ENCODE measurements around the gene SLC19A1. TPM values are rescaled to one million over a fixed set of nuclear protein-coding genes. Genes with fewer than 3 reads are reported as not detected.

Gene SLC19A1
- polyA plus RNA-seq, 1 experiment = 8.1 TPM

DNA sequence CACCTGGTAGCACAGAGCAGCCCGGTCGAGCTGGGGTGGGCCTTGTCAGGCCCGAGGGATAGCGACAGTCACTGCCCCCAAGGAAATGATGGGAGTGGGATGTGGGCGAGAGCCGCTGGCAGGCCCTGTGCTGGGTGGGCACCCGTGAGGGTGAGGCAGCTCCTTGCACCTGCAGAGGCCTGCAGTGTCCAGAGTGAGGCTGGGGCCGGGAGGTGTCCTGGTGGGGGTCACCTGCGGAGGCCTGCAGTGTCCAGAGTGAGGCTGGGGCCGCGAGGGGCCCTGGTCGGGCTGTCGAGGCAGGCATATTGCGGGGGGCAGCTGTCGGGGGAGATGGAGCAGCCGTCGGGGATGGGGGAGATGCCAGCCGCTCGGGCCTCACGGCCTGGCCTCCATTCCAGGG is 49.5 kb downstream of the SLC19A1 start:
- peaks cover 26% of the 10 kb centered on the region for H3K36me3 ChIP-seq (ENCODE audit: control insufficient read depth, insufficient read depth, low read length)
- no peaks in the 10 kb centered on the region for H3K27me3 ChIP-seq (ENCODE audit: control insufficient read depth, insufficient read depth, low read length)
- DNase-seq (ENCODE audit: low read depth) = no peak
- POLR2A ChIA-PET = no interaction called here
- CTCF ChIA-PET = interaction anchor here (0.8 to 1.5 kb wide), 2 partner anchors 15 to 21 kb away, joined by 3 to 7 read pairs; no protein-coding TSS in a partner anchor
- H3K4me3 ChIP-seq (ENCODE audit: low read depth, low read length) = no peak overlapping the region
- TF ChIP-seq, protein P1, sequence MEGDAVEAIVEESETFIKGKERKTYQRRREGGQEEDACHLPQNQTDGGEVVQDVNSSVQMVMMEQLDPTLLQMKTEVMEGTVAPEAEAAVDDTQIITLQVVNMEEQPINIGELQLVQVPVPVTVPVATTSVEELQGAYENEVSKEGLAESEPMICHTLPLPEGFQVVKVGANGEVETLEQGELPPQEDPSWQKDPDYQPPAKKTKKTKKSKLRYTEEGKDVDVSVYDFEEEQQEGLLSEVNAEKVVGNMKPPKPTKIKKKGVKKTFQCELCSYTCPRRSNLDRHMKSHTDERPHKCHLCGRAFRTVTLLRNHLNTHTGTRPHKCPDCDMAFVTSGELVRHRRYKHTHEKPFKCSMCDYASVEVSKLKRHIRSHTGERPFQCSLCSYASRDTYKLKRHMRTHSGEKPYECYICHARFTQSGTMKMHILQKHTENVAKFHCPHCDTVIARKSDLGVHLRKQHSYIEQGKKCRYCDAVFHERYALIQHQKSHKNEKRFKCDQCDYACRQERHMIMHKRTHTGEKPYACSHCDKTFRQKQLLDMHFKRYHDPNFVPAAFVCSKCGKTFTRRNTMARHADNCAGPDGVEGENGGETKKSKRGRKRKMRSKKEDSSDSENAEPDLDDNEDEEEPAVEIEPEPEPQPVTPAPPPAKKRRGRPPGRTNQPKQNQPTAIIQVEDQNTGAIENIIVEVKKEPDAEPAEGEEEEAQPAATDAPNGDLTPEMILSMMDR (IDR thresholded peaks at IDR 0.05; ENCODE audit: insufficient read depth, low read depth, low read length) = no peak

DNA sequence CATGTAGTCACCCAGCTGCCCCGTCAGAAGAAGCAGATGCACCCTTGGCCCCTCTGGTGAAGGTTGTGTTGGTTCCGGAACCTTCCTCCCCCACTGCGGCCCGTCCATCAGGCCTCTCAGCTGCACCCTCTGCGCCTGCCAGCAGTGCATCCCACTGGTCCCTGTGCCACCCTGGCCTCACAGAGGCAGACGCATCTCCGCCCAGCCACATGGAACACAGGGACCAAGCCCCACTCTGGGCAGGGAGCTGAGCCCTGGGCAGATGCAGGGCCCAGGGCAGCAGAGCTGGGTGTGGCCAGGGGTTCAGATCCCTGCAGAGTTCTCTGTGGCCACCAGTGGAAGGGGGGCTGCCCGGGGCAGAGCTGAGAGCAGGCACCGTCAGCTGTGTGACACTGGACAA is 50.6 kb downstream of the SLC19A1 start:
- ChIA-PET CTCF (interaction anchor here (1.5 kb wide), 1 partner anchor 14 kb away, joined by 7 read pairs; no protein-coding TSS in a partner anchor), POLR2A (no interaction called here)
- TF ChIP-seq, protein P1 (IDR thresholded peaks at IDR 0.05; ENCODE audit: insufficient read depth, low read depth, low read length) = no peak
- no peak for DNase-seq (ENCODE audit: low read depth)
- Histone ChIP-seq H3K4me3 (ENCODE audit: low read depth, low read length) (no peak overlapping the region), H3K36me3 (ENCODE audit: control insufficient read depth, insufficient read depth, low read length) (peaks cover 18% of the 10 kb centered on the region), H3K27me3 (ENCODE audit: control insufficient read depth, insufficient read depth, low read length) (no peaks in the 10 kb centered on the region)

DNA sequence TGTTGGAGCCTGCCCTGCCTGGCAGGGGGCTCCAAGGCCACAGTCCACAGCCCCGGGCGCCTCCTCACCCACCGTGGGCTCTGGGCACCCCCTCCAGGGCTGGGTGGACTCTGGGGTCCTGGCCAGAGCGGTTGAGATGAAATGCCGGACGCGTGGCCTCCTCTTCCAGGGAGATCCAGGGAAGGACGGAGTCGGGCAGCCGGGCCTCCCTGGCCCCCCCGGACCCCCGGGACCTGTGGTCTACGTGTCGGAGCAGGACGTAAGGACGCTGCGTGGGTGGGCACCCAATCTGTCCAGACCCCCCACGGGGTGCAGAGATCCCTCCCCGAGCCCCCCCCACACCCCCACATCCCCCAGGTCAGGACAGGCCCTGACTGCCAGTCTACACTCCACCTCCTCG is 51.2 kb downstream of the SLC19A1 start:
- ChIA-PET POLR2A (no interaction called here), CTCF (no interaction called here)
- no peak for DNase-seq (ENCODE audit: low read depth)
- Histone ChIP-seq H3K27me3 (ENCODE audit: control insufficient read depth, insufficient read depth, low read length) (no peaks in the 10 kb centered on the region), H3K36me3 (ENCODE audit: control insufficient read depth, insufficient read depth, low read length) (peaks cover 14% of the 10 kb centered on the region), H3K4me3 (ENCODE audit: low read depth, low read length) (no peak overlapping the region)
- TF ChIP-seq, protein P1 (IDR thresholded peaks at IDR 0.05; ENCODE audit: insufficient read depth, low read depth, low read length) = no peak

DNA sequence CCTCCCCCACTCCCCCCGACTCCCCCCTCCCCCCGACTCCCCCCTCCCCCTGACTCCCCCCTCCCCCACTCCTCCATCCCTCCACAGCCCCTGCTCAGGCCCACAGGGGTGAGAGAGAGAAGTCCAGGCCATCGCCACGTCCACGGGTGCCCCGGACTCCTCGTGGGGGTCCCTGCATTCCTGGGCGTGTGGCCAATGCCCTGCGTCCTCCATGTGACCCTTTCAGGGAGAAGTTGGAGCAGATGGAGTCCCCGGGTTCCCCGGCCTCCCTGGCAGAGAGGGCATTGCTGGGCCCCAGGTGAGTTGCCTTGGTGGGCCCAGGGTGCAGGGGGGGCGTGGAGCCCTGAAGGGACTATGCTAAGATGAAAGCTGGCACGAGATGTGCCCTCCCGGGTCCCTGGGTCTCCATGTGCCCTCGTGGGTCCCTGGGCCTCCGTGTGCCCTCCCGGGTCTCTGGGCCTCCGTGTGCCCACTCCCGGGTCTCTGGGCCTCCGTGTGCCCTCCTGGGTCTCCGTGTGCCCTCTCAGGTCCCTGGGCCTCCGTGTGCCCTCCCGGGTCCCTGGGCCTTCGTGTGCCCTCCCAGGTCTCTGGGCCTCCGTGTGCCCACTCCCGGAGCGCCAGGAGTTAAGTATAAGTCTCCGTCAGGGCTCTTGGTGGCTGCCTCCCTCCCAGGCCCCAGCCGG is 52.0 kb downstream of the SLC19A1 start:
- ChIA-PET CTCF (no interaction called here), POLR2A (no interaction called here)
- DNase-seq (ENCODE audit: low read depth) = no peak

DNA sequence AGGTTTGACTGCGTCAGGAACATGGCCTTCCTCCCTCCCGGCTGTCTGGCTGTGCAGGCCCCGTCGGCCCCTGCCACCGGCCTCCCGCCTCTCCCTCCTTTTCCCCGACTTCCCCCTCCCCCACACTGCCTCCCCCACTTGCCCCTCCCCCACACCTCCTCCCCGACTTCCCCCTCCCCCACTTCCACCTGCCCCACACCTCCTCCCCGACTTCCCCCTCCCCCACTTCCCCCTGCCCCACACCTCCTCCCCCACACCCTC is 52.6 kb downstream of the SLC19A1 start:
- CTCF ChIA-PET = no interaction called here
- TF ChIP-seq, protein P1 (IDR thresholded peaks at IDR 0.05; ENCODE audit: insufficient read depth, low read depth, low read length) = no peak
- H3K36me3 ChIP-seq (ENCODE audit: control insufficient read depth, insufficient read depth, low read length) = peaks cover 10% of the 10 kb centered on the region; the same call in 1 of the 2 replicates
- POLR2A ChIA-PET = no interaction called here
- no peaks in the 10 kb centered on the region for H3K27me3 ChIP-seq (ENCODE audit: control insufficient read depth, insufficient read depth, low read length)
- DNase-seq (ENCODE audit: low read depth) = no peak
- H3K4me3 ChIP-seq (ENCODE audit: low read depth, low read length) = no peak overlapping the region

More for the DNA sequence above, 52.0 kb downstream of the SLC19A1 start:
- Histone ChIP-seq H3K27me3 (ENCODE audit: control insufficient read depth, insufficient read depth, low read length) (no peaks in the 10 kb centered on the region), H3K36me3 (ENCODE audit: control insufficient read depth, insufficient read depth, low read length) (peaks cover 12% of the 10 kb centered on the region; the same call in 1 of the 2 replicates), H3K4me3 (ENCODE audit: low read depth, low read length) (no peak overlapping the region)
- TF ChIP-seq, protein P1 (IDR thresholded peaks at IDR 0.05; ENCODE audit: insufficient read depth, low read depth, low read length) = no peak

Measured in BJ (cell line).